Omental fat pad (tissue), 4 donors: ENCODE results near the gene SARDH. TPM values are rescaled to one million over a fixed set of nuclear protein-coding genes. Genes with fewer than 3 reads are reported as not detected.

Source experiments
- ATAC-seq: fragments of 150-250 bp; one replicate; pipeline ENCODE4 v1.9.1; 2016; ENCODE audit warnings: mild to moderate bottlenecking, moderate library complexity; ENCODE audit not compliant: low FRiP score
- DNase-seq: peaks from one replicate; pipeline ENCODE4 v3.0.0-alpha.2; 2019; ENCODE audit warnings: low spot score
- CTCF ChIP-seq, 3 donors: fragments of 450-650 bp; IDR thresholded peaks; one replicate each; pipeline ENCODE4 v1.5.1; 2016 to 2017; ENCODE audit warnings: antibody characterized with exemption in 3 of 3, mild to moderate bottlenecking in 3 of 3, moderate library complexity in 2 of 3
- total RNA-seq, 4 donors: library from RNA; depleted of rRNA; stranded (reverse); fragments of >200 nt; gene quantifications; one replicate each; pipeline ENCODE4 v1.1.0, GENCODE V29; 2016

SARDH gene
- total RNA-seq, 4 donors from 2014 or later = 0.56 to 6.9 (median 1.8) TPM

DNA sequence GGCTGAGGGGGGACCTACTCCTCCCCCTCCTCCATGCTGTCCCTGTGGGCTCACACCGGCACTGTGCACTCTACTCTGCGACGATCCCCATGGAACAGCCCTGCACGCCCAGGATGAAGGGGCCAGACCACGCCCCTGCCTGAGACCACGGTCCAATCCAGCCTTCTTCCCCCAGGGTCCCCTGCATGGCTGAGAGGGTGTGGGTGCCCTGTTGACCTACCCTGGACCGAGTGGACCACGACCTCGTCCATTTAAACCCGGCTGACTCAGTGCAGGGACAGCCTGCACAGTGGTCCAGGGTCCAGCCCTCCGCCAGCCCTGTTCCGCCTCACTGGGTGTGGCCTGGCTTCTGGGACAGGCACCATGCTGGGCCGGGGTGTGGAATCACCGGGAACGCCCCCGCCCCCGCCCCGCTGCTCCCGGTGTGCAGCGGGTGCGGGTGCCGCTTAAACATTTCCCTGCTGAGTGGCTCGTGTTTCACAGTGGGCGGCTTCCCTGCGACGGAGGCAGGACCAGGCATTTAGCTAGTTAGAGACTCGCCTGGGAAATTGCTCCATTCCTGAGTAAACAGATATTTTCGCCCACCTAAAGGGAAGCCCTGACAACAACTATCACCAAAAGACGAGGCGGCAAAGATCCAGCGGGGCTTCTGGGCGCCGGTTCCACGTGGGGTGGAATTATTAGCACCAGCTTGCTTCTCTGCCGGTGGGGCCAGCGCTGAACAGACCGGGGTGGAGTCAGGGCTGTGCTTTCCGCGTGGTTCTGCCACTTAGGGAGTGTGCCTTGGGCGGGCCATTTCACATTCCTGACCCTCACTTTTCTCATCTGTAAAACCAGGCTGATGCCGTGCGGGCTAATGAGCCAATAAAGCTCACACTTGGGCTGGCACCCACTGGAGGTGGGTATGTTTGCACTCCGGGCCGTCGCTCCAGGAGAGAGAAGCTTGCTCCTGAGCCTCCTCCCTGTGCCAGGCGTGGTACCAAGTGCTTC lies 79.4 kb downstream of the SARDH start:
- DNase-seq (peak; percentile 26), ATAC-seq (peak; percentile 77)
- no peak for TF ChIP-seq CTCF (IDR thresholded peaks at IDR 0.05)

- DNase-seq (no peak), ATAC-seq (no peak)
- TF ChIP-seq CTCF (IDR thresholded peaks at IDR 0.05) = no peak
These were observed 81.0 kb downstream of the SARDH start for GRCh38 chr9:133657120-133657661.

DNA sequence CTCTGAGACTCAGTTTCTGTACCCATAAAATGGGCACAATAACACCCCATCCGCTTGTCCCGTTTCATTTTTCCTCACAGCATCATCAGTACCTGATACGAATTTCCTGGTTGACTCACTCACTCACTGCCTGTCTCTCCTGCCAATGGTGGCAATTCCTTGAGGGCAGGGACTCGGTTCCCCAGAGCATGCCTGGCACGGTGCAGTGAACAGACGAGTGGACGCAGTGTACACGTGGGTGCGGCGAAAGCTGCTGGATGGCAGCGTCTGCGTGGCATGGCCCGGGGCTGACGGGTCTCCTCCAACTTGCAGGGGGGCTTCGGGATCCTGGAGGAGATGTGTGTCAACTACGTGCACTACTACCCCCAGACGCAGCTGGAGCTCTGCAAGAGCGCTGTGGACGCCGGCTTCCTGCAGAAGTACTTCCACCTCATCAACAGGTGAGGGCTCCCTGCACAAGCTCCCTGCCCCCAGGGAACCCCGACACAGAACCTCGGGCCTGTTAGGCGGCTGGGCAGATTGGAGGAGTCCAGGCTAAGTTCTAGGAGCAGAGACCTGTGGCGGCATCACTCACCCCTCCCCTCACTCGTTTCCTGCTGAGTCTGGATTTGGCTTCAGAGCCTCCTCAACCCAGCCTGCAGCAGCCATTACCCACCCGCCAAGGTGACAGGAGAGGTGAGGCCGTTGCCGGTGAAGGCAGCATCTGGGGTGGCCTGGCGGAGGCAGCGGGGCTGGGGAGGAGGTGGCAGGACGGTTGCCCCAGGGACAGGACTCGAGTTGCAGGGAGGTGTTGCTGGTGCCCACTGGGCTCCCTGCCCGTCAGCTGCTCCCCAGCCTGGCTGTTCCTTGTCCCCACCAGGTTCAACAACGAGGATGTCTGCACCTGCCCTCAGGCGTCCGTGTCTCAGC lies 81.7 kb downstream of the SARDH start:
- no peak for TF ChIP-seq CTCF (IDR thresholded peaks at IDR 0.05)
- DNase-seq (no peak), ATAC-seq (no peak)

GRCh38 chr9:133655701-133656100 lies 82.5 kb downstream of the SARDH start:
- no peak for TF ChIP-seq CTCF (IDR thresholded peaks at IDR 0.05)
- DNase-seq (no peak), ATAC-seq (no peak)

DNA sequence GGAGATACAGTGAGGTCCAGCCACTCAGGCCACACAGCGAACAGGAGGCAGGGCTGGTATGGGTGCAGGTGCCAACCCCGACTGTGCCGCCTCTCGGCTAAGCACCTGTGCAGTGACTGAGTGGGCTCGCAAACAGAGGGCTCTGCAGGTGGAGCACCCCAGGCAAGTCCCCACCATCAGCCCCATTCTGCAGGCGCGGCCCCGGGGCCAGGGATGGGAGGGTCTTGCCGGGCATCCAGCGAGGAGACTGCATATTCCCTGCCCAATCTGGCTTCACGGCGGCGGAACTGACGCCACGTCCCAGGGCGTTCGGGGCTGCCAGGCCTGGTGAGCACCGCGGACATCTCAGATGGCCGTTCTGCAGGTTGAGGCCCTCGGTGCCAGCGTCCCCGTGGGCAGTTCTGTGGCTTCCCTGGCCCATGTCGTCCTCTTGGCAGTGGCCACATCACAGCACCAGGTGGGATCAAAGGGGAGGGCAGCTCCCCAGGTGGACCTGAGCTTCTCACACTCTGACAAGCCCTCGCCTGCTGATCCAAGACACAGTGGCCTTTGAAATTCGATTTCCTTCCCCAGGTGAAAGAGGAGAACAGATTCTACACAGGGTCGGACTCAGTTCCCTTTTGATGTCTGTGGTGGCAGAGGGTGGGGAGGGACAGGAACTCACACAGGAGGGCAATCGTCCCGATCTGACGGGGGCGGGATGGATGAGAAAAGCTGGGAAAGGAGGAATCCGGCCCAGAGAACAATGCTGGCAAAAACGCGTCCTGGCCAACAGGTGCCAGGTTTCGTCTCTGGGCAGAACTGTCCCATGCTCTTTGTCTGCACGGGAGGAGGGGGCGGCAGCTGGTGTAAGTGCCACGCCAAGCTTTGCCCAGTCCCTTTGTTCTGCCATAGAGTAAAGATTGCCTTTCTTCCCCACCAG lies 83.2 kb downstream of the SARDH start:
- TF ChIP-seq CTCF (IDR thresholded peaks at IDR 0.05) = no peak
- DNase-seq (no peak), ATAC-seq (no peak)

GRCh38 chr9:133653638-133654037 lies 84.5 kb downstream of the SARDH start:
- no peak for TF ChIP-seq CTCF (IDR thresholded peaks at IDR 0.05)
- ATAC-seq = no peak
- no peak for DNase-seq
